Ammon's horn (tissue), 1 donor: ENCODE data around the gene RAP2B.
A peak's percentile ranks its signal among the peaks of the same experiment; 100 is the strongest.

Source experiments
- DNase-seq: peaks from one replicate; pipeline ENCODE4 v3.0.0-alpha.2; 2016; ENCODE audit warnings: low spot score

RAP2B gene

DNA sequence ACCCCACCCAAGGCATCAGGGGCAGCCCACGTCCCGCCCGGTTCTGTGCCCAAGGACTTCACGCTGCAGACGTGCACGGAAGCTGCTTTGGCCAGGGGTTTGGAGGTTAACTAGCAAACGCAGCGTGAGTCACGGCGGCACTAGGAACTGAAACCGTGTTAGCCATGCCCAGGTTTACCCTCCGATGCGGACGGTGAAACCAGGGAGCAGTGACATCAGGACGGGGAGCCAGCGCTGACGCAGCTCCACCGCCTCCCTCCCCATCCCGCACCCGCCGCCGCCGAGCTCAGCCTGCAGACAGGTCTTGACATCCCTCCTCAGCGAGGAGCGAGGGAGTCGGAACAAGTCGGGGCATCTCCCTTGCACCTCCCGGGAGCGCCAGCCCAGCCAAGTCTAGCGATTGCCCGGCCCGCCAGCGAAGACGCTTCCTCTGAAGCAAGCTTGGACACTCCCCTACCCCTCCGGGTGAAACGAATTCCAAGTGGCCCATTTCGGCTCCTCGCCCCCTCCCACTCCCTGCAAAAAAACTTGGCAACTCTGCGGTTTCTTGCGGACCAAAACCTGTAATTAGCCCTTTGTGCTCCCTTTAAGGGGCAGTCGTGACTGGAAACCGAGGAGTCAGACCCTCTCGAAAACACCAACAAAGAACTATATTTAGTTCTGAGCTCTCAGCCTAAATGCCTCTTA, 1.4 kb upstream of the RAP2B start:
- DNase-seq: peak; percentile 77

DNA sequence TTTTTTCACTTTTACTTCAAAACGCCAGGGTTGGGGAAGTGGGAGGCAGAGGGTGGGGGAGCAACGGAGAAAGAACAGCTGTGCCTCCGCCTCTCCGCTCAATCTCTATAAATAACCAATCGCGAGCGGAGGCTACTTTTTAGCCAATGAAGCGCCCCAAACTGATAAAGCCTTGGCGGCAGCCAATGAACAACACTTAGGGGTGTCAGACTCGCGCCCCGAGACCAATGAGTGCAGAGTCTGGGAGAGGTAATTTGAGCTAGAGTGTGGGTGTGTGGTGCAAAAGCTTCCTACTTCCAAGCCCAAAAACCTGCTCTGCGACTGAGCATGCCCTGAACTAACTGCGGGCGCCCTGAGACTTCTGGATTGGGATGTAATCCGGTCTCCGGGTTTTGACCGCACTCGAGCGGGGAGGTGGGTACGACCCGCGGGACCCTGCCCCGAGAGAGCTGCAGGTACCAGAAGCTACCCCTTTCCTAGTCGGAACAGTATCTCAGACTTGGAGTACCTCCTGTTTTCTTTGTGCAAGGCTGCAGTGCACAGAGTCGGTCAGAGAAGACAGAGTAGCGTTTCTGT, 800 bp upstream of the RAP2B start:
- peak; percentile 96 for DNase-seq

DNA sequence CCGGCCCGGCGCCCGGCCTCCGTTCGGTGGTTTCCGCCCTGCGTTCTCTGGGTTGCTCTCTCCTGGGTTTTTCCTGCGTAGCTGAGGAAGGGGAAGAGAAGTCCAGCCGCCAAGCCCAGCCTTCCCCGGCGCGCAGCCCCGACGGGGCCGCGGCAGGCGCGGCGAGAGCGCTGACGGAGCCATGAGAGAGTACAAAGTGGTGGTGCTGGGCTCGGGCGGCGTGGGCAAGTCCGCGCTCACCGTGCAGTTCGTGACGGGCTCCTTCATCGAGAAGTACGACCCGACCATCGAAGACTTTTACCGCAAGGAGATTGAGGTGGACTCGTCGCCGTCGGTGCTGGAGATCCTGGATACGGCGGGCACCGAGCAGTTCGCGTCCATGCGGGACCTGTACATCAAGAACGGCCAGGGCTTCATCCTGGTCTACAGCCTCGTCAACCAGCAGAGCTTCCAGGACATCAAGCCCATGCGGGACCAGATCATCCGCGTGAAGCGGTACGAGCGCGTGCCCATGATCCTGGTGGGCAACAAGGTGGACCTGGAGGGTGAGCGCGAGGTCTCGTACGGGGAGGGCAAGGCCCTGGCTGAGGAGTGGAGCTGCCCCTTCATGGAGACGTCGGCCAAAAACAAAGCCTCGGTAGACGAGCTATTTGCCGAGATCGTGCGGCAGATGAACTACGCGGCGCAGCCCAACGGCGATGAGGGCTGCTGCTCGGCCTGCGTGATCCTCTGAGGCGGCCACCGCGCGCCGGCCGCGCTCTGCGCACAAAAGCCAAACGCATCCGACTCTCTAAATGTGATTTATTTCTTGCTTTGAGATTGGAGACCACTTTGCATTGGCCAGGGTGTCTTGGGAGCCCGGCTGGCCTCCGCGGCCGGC, 727 bp downstream of the RAP2B start:
- DNase-seq: peak; percentile 52

DNA sequence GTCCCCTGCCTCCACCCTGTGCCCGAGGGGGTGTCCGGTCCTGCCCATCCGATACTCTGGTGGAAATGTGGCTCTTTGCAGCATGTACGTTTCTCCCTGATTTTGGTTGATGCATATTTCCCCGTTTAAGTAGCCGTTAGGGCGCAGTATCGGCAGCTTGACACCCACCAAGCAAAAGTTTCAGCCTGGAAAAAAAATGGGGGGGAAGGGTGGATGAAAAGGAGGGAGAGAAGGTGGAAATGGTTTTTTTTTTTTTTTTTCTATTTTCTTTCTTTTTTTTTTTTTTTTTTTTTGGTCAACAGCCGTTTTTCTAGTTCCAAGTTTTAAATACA, 1.3 kb downstream of the RAP2B start:
- peak; percentile 32 for DNase-seq

DNA sequence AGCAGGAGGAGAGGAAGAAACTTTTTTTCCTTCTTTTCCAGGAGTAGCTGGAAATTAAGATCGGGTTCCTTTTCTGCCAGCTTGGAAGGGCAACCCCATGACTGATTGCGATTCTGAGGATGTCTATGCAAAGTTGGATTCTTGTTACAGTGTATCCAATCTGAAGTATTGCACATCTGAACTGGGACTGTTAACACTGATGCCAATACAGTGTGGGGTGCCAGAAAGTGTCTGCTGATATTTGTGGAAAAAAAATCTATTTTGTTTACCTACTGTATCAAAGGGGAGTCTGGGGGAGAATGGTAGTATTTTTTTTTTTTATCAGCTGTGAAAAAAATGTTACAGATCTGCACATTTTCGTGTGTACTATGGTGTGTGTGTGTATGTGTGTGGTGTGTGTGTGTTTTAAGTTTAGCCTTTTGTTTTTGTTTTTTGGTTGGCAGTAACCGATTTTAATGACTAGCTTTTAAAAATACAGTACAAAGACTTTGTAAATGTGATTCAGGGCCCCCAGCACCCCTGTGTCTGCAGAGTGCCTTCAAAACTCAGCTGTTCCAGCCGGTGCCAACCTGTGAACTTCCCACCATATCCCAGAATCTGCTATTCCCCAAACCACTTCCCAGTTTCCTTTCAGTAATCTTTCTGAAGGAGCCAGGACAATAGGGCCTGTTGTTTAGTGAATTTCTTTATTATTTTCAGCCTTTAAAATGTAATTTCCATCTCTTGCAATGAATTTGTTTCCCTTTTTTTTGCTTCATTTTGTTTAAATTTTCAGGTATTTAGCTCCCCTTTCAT, 1.9 kb downstream of the RAP2B start:
- no peak for DNase-seq

DNA sequence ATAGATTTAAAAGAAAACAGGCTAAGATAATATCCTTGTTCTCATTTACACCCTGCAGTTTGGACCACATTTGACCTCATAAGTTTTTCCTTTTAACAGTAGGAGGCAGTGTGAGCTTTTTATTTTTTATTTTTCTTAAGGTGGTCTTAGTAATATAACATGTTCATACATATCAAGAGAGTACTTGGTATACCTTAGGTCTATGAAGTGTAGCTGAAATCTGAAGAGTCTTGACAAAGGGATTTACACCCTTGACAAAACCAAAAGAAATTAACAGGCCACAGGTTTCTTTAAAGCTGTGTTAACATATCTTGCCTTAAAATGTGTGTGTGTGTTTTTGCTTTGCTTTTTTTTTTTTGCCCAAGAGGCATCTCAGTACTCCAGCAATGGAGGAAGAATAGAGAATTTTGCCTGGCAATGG, 3.2 kb downstream of the RAP2B start:
- no peak for DNase-seq

DNA sequence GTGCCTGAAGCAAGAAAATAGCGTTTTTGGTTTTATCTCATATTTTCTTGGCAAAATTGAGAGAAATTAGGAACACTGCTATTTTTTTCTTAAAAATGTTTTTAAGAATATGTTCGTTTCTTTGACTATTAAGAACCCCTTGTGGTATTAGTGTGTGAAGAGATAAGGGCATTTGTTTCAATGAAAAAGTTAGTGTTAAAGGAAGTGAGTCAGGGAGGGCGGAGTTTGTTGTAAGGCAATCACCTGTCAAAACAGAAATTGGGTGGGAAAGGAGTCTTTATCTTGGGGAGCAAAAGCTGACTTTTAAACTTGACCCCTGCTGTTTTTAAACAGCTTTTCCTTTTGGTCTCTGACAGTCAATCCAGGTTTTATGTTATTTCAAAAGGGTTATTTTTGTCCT, 4.2 kb downstream of the RAP2B start:
- DNase-seq: no peak

DNA sequence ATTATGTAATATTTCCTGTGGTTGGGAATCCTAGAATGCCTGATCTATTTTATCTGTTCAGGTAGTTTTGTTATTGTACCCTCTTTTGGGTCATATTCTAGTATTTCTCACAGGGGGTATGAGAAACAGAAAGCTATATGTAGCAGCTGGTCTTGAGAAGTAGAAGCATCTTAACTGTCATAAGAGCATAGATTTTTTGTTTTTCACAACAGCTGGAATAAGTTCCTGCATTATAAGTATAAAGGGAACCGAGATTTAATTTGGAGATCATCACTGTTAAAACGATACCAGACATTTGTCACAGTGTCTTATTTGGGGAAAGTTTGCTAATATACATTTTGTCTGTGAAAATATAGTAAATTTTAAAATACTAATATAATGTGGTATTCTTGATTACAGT, 4.8 kb downstream of the RAP2B start:
- DNase-seq: no peak

DNA sequence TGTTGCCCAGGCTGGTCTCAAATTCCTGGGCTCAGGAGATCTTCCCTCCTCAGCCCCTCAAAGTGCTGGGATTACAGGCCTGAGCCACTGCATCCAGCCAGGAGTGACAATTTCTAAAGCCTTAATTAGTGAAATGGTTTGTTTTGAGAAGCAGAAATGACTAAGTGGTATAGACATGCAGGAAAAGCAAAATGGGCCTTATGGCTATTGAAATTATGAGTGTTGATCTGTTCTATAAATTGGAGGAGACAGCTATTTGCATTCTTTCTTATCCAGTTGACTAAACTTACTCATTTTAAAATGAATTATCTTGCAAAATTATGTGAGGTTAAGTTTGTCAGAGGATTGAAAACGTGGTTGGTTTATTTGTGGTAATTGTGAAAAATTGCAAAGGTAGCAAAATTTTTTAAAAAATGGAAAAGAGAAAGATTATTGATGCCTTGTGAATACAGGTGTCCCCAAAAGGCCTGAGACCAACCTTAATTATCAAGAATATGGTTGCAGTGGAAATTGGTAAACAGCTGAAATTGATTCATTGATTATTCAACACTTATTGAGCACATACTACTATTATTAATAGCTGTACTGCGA, 7.9 kb downstream of the RAP2B start:
- no peak for DNase-seq

DNA sequence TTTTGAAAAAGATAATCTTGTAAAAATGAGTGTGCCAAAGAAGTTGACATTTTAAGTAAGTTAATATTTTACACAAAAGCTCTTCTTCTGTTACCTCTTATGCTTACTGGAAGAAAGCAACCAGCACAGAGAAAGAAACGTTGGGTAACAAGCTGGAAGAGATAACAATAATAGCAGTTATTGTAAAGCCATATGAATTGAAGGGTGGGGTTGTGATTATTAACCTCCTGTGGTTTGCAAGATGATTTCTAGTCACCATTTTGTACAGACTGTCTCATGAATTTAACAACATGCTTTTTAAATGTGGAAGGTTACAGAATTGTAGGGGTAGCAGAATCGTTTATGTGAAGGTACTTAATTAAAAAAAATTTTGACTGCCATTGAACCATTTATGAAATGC, 9.2 kb downstream of the RAP2B start:
- DNase-seq: no peak

DNA sequence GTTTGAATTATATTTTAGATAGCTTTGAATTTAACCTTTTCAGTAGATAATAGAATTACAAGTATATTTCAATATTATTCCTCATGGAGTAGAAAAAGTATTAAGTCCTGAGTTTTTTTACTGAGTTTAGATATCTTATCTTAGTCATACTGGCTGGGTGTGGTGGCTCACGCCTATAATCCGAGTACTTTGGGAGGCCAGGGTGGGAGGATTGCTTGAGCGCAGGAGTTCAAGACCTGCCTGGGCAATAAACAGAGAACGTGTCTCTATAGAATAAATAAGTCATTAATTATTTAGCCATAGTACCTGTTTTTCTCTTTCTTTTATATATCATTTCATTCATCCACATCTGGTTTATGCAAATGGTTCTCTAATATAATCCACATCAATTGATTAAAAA, 9.9 kb downstream of the RAP2B start:
- no peak for DNase-seq

DNA sequence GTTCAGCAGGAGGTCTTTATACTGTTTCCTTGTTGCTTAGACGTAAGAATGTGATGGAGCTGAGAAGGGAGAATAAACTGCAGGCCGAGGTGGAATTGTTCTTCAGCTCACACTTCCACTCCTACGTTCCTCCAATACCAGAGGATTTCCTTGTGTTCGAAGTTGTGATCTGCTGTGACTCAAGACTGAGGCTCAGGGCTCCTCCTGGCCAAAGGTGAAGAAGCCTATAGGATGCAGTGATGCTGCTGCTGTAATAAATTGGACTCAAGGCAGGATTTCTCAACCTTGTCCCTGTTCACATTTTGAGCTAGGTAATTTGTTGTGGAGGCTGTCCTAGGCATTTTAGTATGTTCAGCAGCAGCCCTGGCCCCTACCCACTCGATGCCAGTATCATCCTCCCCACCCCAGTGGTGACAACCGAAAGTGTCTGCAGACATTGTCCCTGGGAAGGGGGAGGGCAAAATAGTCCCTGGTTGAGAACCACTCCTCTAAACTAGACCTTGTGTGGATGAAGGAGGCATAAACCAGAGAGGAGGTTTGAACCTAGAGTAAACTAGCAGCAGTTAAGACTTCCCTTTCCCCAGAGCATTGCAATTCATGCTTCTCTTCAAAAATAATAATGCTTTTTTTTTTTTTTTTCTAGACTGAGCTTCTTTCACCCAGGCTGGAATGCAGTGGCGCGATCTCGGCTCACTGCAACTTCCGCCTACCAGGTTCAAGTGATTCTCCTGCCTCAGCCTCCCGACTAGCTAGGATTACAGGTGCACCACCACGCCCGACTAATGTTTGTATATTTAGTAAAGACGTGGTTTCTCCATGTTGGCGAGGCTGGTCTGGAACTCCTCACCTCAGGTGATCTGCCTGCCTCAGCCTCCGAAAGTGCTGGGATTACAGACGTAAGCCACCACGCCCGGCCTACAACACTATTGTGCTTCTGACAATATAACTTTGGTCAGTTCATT, 11.1 kb downstream of the RAP2B start:
- DNase-seq: no peak

DNA sequence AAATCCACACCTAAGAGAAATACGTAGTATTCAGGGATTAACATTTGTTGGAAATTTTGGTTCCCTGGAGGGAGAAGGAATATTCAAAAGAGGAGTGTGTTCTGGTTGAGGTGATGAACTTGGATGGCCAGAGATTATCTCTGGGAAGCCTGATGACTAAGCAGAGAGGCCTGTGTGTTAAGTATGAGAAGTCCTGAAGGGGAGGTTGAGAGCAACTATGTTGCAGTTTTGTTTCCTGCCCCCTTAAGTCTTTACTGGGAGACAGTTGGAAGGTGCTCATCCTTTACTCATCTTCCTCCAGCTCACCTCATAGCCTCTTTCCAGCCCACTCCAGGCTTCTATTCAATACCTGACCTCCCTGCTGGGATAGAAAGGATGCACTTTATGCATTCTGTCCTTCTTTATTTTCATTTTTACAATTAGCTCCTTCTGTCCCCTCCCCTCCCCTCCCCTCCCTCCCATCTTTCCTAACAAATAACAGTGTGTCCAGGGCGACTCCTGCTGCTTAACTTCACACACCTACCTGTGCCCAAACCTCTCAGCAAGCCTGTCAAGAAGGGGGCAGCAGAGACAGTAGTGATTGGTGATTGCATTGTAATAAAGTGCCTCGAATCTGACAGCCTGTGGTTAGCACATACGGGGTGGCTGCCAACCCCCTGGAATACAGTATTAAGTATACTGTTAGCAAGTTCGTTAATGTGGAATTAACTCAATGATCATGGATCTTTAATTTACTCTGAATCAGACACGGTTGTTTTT, 11.9 kb downstream of the RAP2B start:
- no peak for DNase-seq

DNA sequence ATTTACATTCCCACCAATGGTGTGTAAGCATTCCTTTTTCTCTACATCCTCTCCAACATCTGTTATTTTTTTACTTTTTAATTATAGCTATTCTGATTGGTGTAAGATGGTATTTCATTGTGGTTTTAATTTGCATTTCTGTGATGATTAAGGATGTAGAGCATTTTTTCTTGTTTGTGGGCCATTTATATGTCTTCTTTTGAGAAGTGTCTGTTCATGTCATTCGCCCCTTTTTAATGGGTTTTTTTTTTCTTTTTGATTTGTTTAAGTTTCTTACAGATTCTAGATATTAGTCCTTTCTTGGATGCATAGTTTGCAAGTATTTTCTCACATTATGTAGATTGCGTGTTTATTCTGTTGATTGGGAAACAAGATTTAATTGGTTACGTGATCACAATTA, 14.2 kb downstream of the RAP2B start:
- DNase-seq: no peak

DNA sequence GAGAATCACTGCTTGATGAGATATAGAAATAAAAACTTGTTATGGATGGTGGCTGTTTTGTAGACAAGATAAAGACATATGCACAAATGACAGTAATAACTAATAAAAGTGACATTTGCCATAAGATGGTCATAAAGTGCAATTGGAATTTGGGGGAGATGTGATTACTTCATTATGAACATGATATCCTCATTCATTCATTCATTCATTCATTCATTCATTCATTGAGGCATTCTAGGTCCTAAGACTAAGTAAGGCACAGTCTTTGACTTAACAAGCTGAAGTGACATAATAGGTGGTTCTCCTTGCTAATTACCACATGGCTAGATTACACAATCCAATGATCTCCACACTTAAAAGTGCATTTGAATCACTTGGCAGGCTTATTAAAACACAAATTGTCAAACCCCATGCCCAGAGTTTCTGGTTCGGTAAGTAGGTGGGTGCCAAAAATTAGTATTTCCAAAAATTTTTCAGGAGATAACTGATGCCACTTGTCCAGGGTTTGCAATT, 18.9 kb downstream of the RAP2B start:
- DNase-seq: no peak

DNA sequence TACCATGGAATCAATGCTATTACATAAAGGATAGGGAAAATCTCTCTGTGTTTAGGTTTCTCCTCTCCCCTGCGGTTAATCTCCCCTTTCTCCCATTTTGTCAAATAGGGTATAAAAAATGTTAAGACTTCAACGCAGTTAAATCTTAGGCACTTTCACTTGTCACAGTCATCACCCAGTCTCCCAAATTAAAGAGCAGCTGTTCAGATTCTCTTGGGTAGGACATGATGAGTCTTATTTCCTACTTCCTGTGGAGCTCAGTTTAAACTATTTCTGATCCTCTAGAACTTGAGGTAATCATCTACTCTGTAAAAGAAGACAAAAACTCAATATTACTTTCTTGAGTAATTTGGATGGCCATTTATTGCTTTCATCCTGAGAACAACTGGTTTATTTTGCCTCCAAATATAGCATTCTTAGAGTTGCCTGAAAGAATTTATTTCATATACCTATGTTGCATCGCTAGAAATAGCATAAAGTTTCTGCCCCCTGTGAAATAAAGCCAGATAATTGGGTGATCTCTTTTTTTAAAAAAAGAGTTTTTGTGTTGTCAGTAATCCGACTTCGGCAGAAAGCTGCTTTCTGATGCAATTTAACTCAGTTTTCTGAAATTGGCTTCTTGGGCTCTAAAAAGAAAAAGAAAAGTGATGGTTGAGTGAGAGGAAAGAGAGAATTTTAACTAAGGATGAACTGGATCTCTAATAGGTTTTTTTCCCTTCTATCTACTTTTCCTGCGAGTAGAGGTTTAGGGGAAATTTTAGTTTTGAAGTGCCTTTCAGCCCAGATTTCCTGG, 20.7 kb downstream of the RAP2B start:
- no peak for DNase-seq

DNA sequence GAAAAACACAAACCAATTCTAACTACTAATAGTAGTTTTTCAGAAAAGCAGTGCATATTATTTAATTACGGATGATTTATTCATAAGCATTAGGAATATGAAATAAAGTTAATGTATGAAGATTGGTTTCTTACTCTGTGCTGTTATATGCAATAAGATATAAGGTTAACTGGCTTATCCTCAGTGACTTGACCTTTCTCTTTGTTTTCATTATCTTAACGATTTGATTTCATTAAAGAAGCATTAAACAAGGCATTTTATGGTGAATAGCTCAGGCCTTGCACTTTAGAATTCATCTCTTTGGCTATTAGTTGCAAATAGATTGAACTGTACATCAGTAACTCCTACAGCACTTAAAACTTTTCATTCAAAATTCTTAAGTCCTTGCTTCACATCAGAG, 28.9 kb downstream of the RAP2B start:
- DNase-seq: no peak

DNA sequence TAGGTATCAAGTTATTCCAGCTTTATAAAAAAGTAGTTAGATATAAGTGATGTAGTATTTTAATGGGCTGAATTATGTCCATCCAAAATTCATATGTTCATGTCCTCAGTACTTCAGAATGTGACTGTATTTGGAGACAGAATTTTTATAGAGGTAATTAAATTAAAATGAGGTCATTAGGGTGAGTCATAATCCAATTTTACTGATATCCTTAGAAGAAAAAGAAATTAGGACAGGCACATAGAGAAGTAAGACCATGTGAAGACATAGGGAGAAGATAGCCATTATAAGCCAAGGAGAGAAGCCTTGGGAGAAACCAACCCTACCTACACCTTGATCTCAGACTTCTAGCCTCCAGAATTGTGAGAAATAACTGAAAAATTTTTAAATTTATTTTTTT, 30.3 kb downstream of the RAP2B start:
- no peak for DNase-seq
